ENCODE measurements around the gene CCDC196. TPM values are rescaled to one million over a fixed set of nuclear protein-coding genes. Genes with fewer than 3 reads are reported as not detected.

CCDC196 gene
- total RNA-seq, 2 experiments from 2014 or later, result not detected

GRCh38 chr14:66482873-66483272 is 3.3 kb upstream of the CCDC196 start:
- Histone ChIP-seq H3K27ac (ENCODE audit: low read depth, low read length, poor library complexity, severe bottlenecking) (no peak overlapping the region), H4K20me1 (ENCODE audit: insufficient read depth, low read length) (no peaks in the 10 kb centered on the region), H3K9me3 (ENCODE audit: low read length) (no peaks in the 10 kb centered on the region), H2AFZ (ENCODE audit: low read length) (no peak overlapping the region), H3K79me2 (ENCODE audit: insufficient read depth, low read depth, low read length) (no peaks in the 10 kb centered on the region), H3K4me1 (ENCODE audit: insufficient read depth, low read length, poor library complexity, severe bottlenecking) (no peaks in the 10 kb centered on the region), H3K4me3 (ENCODE audit: low read depth, low read length, poor library complexity, severe bottlenecking) (no peak overlapping the region), H3K9me2 (ENCODE audit: insufficient read depth, low read length) (no peaks in the 10 kb centered on the region), H3K36me3 (ENCODE audit: insufficient read depth, low read length) (no peaks in the 10 kb centered on the region), H3K4me2 (ENCODE audit: low read length) (no peak overlapping the region)
- CTCF ChIA-PET (ENCODE audit: unreplicated experiment), result no interaction called here
- no peak for DNase-seq (ENCODE audit: low spot score)
- intact Hi-C loops (cut with micrococcal nuclease; ENCODE audit: unreplicated experiment), result no loop called here
- POLR2A ChIA-PET, result no interaction called here
- no peak for TF ChIP-seq EZH2phosphoT487 (IDR thresholded peaks at IDR 0.05; ENCODE audit: borderline replicate concordance, low read depth, low read length)
- TF ChIP-seq CTCF (conservative IDR thresholded peaks at IDR 0.05; ENCODE audit: low read length), result no peak
- BruUV-seq (replicated peaks), result no TSS peak

GRCh38 chr14:66483322-66483721 is 2.8 kb upstream of the CCDC196 start:
- H3K27ac ChIP-seq (ENCODE audit: low read depth, low read length, poor library complexity, severe bottlenecking), result no peak overlapping the region
- H3K4me3 ChIP-seq (ENCODE audit: low read depth, low read length, poor library complexity, severe bottlenecking), result no peak overlapping the region
- ChIA-PET POLR2A (no interaction called here), CTCF (ENCODE audit: unreplicated experiment) (no interaction called here)
- TF ChIP-seq EZH2phosphoT487 (IDR thresholded peaks at IDR 0.05; ENCODE audit: borderline replicate concordance, low read depth, low read length) (no peak), CTCF (conservative IDR thresholded peaks at IDR 0.05; ENCODE audit: low read length) (no peak)
- no peak overlapping the region for H2AFZ ChIP-seq (ENCODE audit: low read length)
- H3K36me3 ChIP-seq (ENCODE audit: insufficient read depth, low read length), result no peaks in the 10 kb centered on the region
- H3K79me2 ChIP-seq (ENCODE audit: insufficient read depth, low read depth, low read length), result no peaks in the 10 kb centered on the region
- no peak for DNase-seq (ENCODE audit: low spot score)
- no peaks in the 10 kb centered on the region for H4K20me1 ChIP-seq (ENCODE audit: insufficient read depth, low read length)
- no peaks in the 10 kb centered on the region for H3K4me1 ChIP-seq (ENCODE audit: insufficient read depth, low read length, poor library complexity, severe bottlenecking)
- H3K9me2 ChIP-seq (ENCODE audit: insufficient read depth, low read length), result no peaks in the 10 kb centered on the region
- H3K9me3 ChIP-seq (ENCODE audit: low read length), result no peaks in the 10 kb centered on the region
- H3K4me2 ChIP-seq (ENCODE audit: low read length), result no peak overlapping the region
- intact Hi-C loops (cut with micrococcal nuclease; ENCODE audit: unreplicated experiment), result no loop called here
- BruUV-seq (replicated peaks), result no TSS peak

GRCh38 chr14:66485029-66485428 is 1.1 kb upstream of the CCDC196 start:
- Histone ChIP-seq H3K79me2 (ENCODE audit: insufficient read depth, low read depth, low read length) (no peaks in the 10 kb centered on the region), H3K4me3 (ENCODE audit: low read depth, low read length, poor library complexity, severe bottlenecking) (no peak overlapping the region), H3K36me3 (ENCODE audit: insufficient read depth, low read length) (no peaks in the 10 kb centered on the region), H3K4me2 (ENCODE audit: low read length) (no peak overlapping the region), H4K20me1 (ENCODE audit: insufficient read depth, low read length) (no peaks in the 10 kb centered on the region), H2AFZ (ENCODE audit: low read length) (no peak overlapping the region), H3K27ac (ENCODE audit: low read depth, low read length, poor library complexity, severe bottlenecking) (no peak overlapping the region), H3K4me1 (ENCODE audit: insufficient read depth, low read length, poor library complexity, severe bottlenecking) (no peaks in the 10 kb centered on the region), H3K9me2 (ENCODE audit: insufficient read depth, low read length) (no peaks in the 10 kb centered on the region), H3K9me3 (ENCODE audit: low read length) (no peaks in the 10 kb centered on the region)
- ChIA-PET POLR2A (no interaction called here), CTCF (ENCODE audit: unreplicated experiment) (no interaction called here)
- TF ChIP-seq EZH2phosphoT487 (IDR thresholded peaks at IDR 0.05; ENCODE audit: borderline replicate concordance, low read depth, low read length) (no peak), CTCF (conservative IDR thresholded peaks at IDR 0.05; ENCODE audit: low read length) (no peak)
- intact Hi-C loops (cut with micrococcal nuclease; ENCODE audit: unreplicated experiment), result no loop called here
- BruUV-seq (replicated peaks), result no TSS peak
- DNase-seq (ENCODE audit: low spot score), result no peak
